Activated CD4-positive, CD25-positive, alpha-beta regulatory T cell treated with anti-CD3 and anti-CD28 coated beads, Interleukin-2, amount 50 U/mL, for 24 hours (primary cell): ENCODE results near the gene SCN10A.

ENCODE experiments used
- ATAC-seq, 2 donors: fragments of 150-1000 bp; cut with Tn5 transposase; one replicate each; pipeline ENCODE4 v1.10.0; 2021; ENCODE audit warnings: mild to moderate bottlenecking in 1 of 2, moderate library complexity in 1 of 2

SCN10A gene

DNA sequence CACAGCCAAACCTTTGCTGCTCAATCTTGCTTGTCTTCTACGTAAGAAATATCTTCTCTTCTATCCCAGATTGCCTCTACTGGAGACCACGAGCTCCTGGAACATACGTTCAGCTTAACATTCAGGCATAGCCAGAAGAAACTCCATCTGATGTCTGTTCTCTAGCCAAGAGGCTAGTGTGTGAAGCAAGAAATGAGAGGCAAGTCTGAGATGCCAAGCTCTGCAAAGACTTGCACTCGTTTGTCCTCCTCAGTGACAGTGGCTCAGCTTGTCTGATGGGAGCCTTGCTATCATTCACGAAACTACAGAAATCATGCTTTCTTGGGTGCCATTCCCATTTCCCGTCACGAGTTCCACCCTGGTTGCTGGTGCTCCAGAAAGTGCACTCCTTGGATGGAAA, at the start of gene SCN10A:
Gene SCN10A (minus strand): TSS at position 192 of the 400 bp plus-strand sequence. CDS start 22,207 bp downstream, outside the sequence.
- no peak for ATAC-seq

- ATAC-seq, result no peak
Measured at GRCh38 chr3:38853011-38853410, 37.0 kb upstream of the SCN10A start.

DNA sequence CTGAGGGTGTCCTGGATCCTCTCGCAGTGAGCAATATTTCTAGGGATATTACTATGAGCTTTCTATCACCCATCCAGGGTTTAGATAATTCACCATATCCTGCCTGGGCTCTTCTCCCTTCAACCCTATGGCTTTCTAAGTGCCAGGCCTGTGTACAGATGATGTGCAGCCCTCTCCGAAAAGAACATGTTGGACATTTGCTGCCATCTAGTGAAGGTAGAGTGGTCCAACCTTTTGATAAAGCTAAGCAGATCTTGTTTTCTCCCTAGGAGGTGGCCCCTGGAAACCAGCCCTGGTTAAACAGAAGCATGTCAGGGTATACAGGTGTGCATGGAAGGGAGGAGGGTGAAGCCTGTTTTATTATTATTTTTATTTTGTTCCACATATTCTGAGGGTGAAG, 27.9 kb upstream of the SCN10A start:
- ATAC-seq, result no peak

- ATAC-seq, result no peak
Measured at GRCh38 chr3:38842266-38842965, 26.4 kb upstream of the SCN10A start.

- ATAC-seq, result no peak
Measured at GRCh38 chr3:38840987-38841386, 25.0 kb upstream of the SCN10A start.

DNA sequence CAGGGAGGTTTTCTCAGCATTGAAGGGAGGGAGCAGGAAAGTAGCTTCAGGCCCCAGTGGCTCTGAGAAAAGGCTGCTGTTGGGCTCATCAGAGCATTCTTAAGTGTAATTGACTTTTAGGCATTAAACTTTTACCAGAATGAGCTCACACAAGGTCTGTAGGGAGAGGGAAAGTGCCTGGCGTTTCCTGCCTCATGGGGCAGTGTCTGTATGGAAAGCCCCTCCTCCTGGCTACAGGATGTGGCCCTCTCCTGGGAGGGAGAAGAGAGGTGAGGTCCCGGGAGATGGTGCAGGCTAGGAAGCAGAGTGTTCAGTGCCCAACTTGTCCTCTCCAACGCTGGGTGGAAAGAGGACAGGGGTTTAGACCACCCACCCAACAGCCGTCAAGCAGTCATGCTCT, 21.3 kb upstream of the SCN10A start:
- no peak for ATAC-seq

- ATAC-seq, result no peak
Measured at GRCh38 chr3:38836561-38836960, 20.5 kb upstream of the SCN10A start.

DNA sequence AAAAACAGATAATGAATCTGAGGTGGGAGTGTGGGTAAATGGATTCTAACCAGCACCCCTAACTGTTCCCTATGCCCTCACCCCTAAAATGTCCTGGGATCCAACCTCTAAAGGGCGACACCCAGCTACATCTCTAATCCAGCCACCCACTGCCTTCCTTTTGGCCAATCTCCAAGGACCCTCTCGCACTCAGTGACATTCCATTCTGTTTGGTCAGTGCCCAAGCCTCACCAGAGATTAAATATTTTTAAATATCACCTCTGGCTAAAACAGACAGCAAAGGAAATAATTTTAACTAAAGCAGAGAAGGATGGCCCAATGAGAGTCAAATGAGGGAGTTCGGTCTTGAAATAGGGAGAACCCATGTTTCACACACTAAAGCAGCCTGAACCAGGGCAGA, 19.9 kb upstream of the SCN10A start:
- no peak for ATAC-seq

GRCh38 chr3:38834717-38835116, 18.7 kb upstream of the SCN10A start:
- ATAC-seq, result no peak

DNA sequence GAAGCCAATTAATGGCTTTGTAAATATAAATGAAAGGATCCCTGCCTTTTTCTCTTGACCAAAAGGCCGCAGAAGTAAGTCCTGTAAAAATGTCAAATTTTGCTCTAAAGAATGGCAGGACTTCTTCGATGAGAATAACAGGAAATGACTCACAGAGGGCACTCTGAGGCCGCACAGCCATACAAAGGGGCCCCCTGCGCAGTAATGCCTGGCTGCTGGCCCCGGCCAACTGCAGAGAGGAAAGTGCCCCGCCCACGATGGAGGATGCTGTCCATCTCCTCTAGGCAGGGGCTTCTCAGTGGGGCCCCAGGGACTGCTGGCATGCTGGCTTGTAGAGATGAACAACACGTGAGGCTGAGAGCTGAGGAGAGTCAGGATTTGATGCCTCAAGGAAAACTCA, 18.1 kb upstream of the SCN10A start:
- peak; percentile 78 to 80 for ATAC-seq

- ATAC-seq, result no peak
Measured at GRCh38 chr3:38829404-38829803, 13.4 kb upstream of the SCN10A start.

- ATAC-seq, result peak in 1 of 2 donors; percentile 7
Measured at GRCh38 chr3:38828681-38829080, 12.7 kb upstream of the SCN10A start.

DNA sequence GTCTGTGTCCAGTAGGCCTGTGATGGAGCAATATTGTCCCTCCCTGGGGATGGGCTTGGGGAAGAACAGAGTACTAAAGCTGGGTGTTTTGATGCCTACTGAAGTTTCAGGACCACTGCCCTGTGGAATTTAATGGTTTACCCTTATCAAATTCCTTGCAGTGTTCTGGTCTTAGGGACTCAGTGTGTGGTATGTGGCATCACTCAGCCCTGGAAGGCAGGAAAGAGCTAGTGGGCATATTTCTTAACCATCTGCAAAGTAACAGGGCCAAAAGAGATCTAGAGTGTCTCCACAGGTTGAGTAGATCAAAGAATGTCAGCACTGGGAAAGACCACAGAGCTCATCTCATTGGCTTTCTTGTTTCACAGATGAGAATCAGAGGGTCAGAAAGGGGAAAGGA, 11.8 kb upstream of the SCN10A start:
- ATAC-seq, result no peak

DNA sequence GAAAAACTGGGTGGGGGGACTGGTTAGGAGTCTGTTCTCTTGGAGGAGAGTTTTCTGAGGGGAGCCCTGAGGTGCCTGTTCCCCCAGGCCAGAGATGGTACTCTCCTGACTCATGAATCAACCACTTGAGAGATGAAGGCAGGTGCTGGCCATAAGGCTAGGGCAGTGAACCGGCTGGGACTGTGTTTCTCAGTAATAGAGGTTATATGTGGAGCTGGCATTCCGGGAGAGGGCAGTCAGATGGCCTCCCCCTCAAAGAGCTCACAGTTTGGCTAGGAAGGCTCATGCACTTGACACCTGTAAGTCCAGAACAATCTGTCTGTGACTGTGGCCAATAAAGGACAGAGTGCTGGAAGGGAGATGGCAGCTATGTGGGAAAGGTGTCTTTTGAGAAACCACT, 10.0 kb upstream of the SCN10A start:
- no peak for ATAC-seq

- ATAC-seq, result no peak
Measured at GRCh38 chr3:38824349-38824748, 8.3 kb upstream of the SCN10A start.

DNA sequence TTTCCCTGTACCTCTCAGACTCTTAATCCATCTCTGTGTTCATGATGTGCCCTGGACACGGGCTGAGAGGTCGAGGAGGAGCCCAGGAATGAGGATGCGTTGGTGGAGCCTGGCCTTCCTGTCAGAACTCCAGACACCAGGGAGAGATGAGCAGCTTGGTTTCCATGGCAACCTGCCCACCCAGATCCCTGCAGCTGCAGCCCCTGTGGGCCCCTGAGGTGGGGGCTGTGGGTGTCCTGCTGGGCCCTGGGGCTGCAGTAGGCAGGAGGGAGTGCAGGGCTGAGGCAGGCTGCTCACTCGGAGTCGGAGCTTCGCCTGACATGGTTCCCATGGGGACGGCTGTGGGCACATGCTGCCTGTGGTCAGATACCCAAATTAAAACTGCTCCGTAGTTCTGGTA, 7.7 kb upstream of the SCN10A start:
- no peak for ATAC-seq

GRCh38 chr3:38823186-38823585, 7.2 kb upstream of the SCN10A start:
- no peak for ATAC-seq

- no peak for ATAC-seq
Measured at GRCh38 chr3:38811822-38812221, 4.2 kb downstream of the SCN10A start.

- ATAC-seq, result no peak
Measured at GRCh38 chr3:38805765-38806386, 10.1 kb downstream of the SCN10A start.

GRCh38 chr3:38805004-38805403, 11.0 kb downstream of the SCN10A start:
- ATAC-seq, result no peak

DNA sequence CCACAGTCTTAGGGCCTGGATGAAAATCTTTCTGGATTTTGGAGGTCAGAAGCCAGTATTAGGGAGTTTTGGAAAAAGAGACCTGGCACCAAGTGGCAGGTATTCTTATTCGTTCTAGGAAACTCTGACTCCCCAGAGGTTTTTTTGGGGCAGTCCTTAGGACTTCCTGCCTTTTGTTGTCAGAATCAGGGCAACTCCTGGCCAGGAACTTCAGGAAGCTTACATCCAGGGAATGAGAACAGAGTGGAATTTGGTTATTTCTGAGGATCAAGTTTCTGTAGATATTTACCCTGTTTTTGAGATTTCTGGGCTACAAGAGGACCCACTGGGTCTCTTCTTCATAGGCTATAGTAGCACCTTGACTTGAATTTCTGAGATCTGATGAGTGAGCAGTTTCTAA, 15.5 kb downstream of the SCN10A start:
- no peak for ATAC-seq

- ATAC-seq, result no peak
Measured at GRCh38 chr3:38793721-38794120, 22.3 kb downstream of the SCN10A start.

DNA sequence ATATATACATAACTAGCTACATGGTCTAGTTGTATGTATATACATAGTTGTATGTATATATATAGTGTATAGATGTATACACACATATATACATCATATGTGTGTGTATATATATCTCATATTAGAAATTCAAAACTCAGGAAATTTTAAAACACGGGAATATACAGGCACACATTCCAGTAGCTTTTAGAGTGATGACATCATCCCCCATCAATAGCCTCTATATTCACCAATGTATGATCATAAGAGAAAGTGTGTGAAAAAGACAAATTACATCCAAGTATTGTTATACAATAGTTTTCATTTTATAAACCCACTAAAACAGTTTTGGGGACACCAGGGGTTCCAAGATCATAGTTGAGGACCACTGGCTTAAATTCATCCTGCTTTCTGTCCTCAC, 23.0 kb downstream of the SCN10A start:
- ATAC-seq, result no peak

DNA sequence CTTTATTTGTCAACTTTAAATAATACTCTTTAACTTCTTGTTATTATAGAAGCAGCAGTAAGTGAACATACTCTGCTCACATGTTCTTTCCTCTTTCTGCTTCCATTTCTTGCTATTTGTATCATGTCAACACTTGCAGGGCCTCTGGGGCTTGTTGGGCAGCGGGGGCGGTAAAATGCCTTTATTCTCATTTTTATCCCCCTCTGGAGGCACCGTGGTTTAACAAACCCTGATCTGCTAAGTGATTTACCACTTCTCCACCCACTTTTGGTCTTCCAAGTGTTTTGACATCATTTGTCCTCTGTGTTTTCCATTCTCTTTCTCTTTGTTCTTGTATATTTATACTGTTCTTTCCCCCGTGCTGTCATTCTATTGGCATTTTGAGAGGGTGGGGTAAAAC, 33.9 kb downstream of the SCN10A start:
- no peak for ATAC-seq

DNA sequence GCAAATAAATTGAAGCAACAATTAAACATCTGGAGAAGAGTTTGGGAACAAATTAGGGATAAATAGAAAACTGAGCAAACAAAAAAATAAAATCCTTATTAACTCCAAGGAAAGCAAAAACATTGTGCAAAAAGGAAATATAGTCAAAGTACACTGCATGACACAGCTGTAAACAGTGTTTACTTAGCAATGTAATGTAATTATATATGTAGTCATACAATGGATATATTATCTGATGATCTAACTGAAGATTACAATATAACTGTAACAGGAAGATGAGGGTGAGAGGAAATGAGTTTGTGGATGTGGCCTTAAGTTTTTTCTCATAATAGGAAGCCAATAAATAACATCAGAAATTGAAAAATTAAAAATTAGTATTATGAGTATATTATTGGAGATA, 42.5 kb downstream of the SCN10A start:
- no peak for ATAC-seq
